H4 (cell line): ENCODE measurements around the gene GPN2. TPM values are rescaled to one million over a fixed set of nuclear protein-coding genes. Genes with fewer than 3 reads are reported as not detected.

ENCODE experiments used
- DNase-seq: peaks from one replicate; pipeline ENCODE4 v3.0.0-alpha.2; 2015; ENCODE audit warnings: low spot score
- total RNA-seq: library from RNA; depleted of rRNA; stranded (reverse); fragments of >200 nt; shearing (Covaris generic); gene quantifications from 2 replicates; pipeline ENCODE4 v1.2.3, GENCODE V29; 2014; rRNA removed

The GPN2 gene
- total RNA-seq, 1 experiment from 2014 or later = 14.2 TPM

- no peak for DNase-seq
These were observed 57.7 kb downstream of the GPN2 start for GRCh38 chr1:26832249-26832960.

- DNase-seq = peak; percentile 45
These were observed 58.4 kb downstream of the GPN2 start for GRCh38 chr1:26831546-26832248.

- no peak for DNase-seq
These were observed 59.0 kb downstream of the GPN2 start for GRCh38 chr1:26831059-26831458.

- no peak for DNase-seq
These were observed 60.7 kb downstream of the GPN2 start for GRCh38 chr1:26829184-26829911.

- no peak for DNase-seq
These were observed 61.6 kb downstream of the GPN2 start for GRCh38 chr1:26828411-26828991.

GRCh38 chr1:26827663-26828062 lies 62.4 kb downstream of the GPN2 start:
- no peak for DNase-seq

- no peak for DNase-seq
These were observed 62.9 kb downstream of the GPN2 start for GRCh38 chr1:26827106-26827604.

- DNase-seq = no peak
These were observed 63.6 kb downstream of the GPN2 start, which contains the start of gene ZDHHC18 for GRCh38 chr1:26826261-26827105. ZDHHC18 (plus strand) TSS chr1:26826688; CDS start chr1:26826805, 117 bp downstream.

Other genes starting within 250 kb of the GPN2 start
- 10.7 and 13.0 TPM in 2 replicates for gene ARID1A, start 194.3 kb downstream of the GPN2 start, total RNA-seq
- 14.5 and 15.2 TPM in 2 replicates for gene PIGV, start 102.3 kb downstream of the GPN2 start, total RNA-seq
- 13.8 and 15.9 TPM in 2 replicates for gene ZDHHC18, start 63.6 kb downstream of the GPN2 start, total RNA-seq
- gene SFN, start 27.1 kb downstream of the GPN2 start, total RNA-seq = 0.53 and 1.0 TPM in 2 replicates
- gene GPATCH3, start 10.2 kb upstream of the GPN2 start, total RNA-seq = 5.1 and 15.9 TPM in 2 replicates
- gene NR0B2, start 23.7 kb upstream of the GPN2 start, total RNA-seq = not detected in 2 replicates
- 44.2 and 55.1 TPM in 2 replicates for gene NUDC, start 31.5 kb upstream of the GPN2 start, total RNA-seq
- not detected in 2 replicates for gene KDF1, start 70.2 kb upstream of the GPN2 start, total RNA-seq
- 3.1 and 3.3 TPM in 2 replicates for gene TRNP1, start 103.4 kb upstream of the GPN2 start, total RNA-seq
- 1.0 and 2.0 TPM in 2 replicates for gene TENT5B, start 122.6 kb upstream of the GPN2 start, total RNA-seq